HCT116 (cell line): ENCODE results near the gene C2orf72. TPM values are rescaled to one million over a fixed set of nuclear protein-coding genes. Genes with fewer than 3 reads are reported as not detected.
A peak's percentile ranks its signal among the peaks of the same experiment; 100 is the strongest.

Experiments
- ATAC-seq: fragments of 200-7000 bp; cut with Tn5 transposase; 2 replicates; pipeline ENCODE4 v1.9.1; 2020; ENCODE audit warnings: mild to moderate bottlenecking, moderate library complexity
- BruUV-seq: library from RNA; stranded (reverse); fragments of 400-500 nt; replicated peaks from 2 replicates; lab custom pipeline; 2021; lab: Mats Ljungman, UMichigan
- CTCF ChIA-PET: fragments of 300-600 bp; sonication (Branson Sonifier 250); formaldehyde crosslinking; loops from one replicate; lab custom pipeline; 2021; ENCODE audit warnings: antibody characterized with exemption; lab: Charles Lee
- POLR2A ChIA-PET: fragments of 300-600, 350-600 bp; sonication (Branson Sonifier 250); formaldehyde crosslinking; loops from one replicate; lab custom pipeline; 2021; ENCODE audit warnings: antibody characterized with exemption; lab: Charles Lee
- RAD21 ChIA-PET, 2 experiments: fragments of 300-600 bp; sonication (Branson Sonifier 250); formaldehyde crosslinking; loops; one replicate each; lab custom pipeline; 2023; ENCODE audit warnings: low total read pairs in 2 of 2; ENCODE audit not compliant: uncharacterized antibody in 2 of 2, unreplicated experiment in 2 of 2, low non-redundant PET in 1 of 2; lab: Charles Lee
- DNase-seq: peaks from one replicate; pipeline ENCODE4 v3.0.0-alpha.2; 2010; ENCODE audit warnings: low read depth, low spot score
- H2AFZ ChIP-seq: fragments of 200-600 bp; shearing (Covaris generic), sonication (generic); 2 replicates; pipeline ENCODE4 v1.6.1; 2017; ENCODE audit warnings: low read depth, mixed run types, mixed read lengths, antibody characterized with exemption, low read length; ENCODE audit not compliant: poor library complexity, severe bottlenecking
- H3K27ac ChIP-seq: 2 replicates; pipeline ENCODE4 v1.5.1; 2012; ENCODE audit warnings: low read depth, low read length
- H3K27me3 ChIP-seq: fragments of 200-600 bp; sonication (generic); 2 replicates; pipeline ENCODE4 v1.6.1; 2016; ENCODE audit warnings: mixed run types, low read length, mixed read lengths; ENCODE audit not compliant: insufficient read depth
- H3K36me3 ChIP-seq, 2 experiments: fragments of 200-500 bp in 1 of 2; fragments of 200-600 bp in 1 of 2; sonication (Bioruptor generic) in 1 of 2; sonication (generic) in 1 of 2; 2 replicates each; pipeline versions ENCODE4 v1.5.1 to v1.6.1; 2014 to 2016; ENCODE audit warnings: low read length in 2 of 2, inconsistent platforms in 1 of 2, mixed read lengths in 1 of 2, mixed run types in 1 of 2; ENCODE audit not compliant: insufficient read depth in 2 of 2, control insufficient read depth in 1 of 2
- H3K4me1 ChIP-seq, 2 experiments: fragments of 200-600 bp in 1 of 2; sonication (generic) in 1 of 2; 2 replicates each; pipeline versions ENCODE4 v1.5.1 to v1.6.1; 2012 to 2017; ENCODE audit warnings: low read length in 2 of 2, inconsistent platforms in 1 of 2, mild to moderate bottlenecking in 1 of 2, mixed read lengths in 1 of 2, mixed run types in 1 of 2, moderate library complexity in 1 of 2; ENCODE audit not compliant: insufficient read depth in 2 of 2, control insufficient read depth in 1 of 2
- H3K4me2 ChIP-seq: fragments of 200-600 bp; sonication (generic); 2 replicates; pipeline ENCODE4 v1.6.1; 2017; ENCODE audit warnings: mixed run types, low read length, mixed read lengths
- H3K4me3 ChIP-seq, 2 experiments: fragments of 200-600 bp in 1 of 2; sonication (generic) in 1 of 2; replicated peaks in 1 of 2; 2 replicates each; pipeline ENCODE4 v1.5.1; 2011 to 2016; ENCODE audit warnings: low read length in 2 of 2, control low read depth in 1 of 2, low read depth in 1 of 2, mild to moderate bottlenecking in 1 of 2, mixed read lengths in 1 of 2, mixed run types in 1 of 2
- H3K79me2 ChIP-seq: fragments of 200-600 bp; sonication (generic); 2 replicates; pipeline ENCODE4 v1.6.1; 2017; ENCODE audit warnings: mild to moderate bottlenecking, mixed run types, low read length, moderate library complexity, mixed read lengths; ENCODE audit not compliant: insufficient read depth
- H3K9ac ChIP-seq: fragments of 200-600 bp; sonication (generic); 2 replicates; pipeline ENCODE4 v1.6.1; 2016; ENCODE audit warnings: low read length, mixed read lengths
- H3K9me2 ChIP-seq: fragments of 200-600 bp; sonication (generic), shearing (Covaris generic); 2 replicates; pipeline ENCODE4 v1.6.1; 2017; ENCODE audit warnings: mixed run types, mild to moderate bottlenecking, moderate library complexity; ENCODE audit not compliant: insufficient read depth
- H3K9me3 ChIP-seq, 2 experiments: fragments of 200-500 bp in 1 of 2; fragments of 200-600 bp in 1 of 2; sonication (Bioruptor generic) in 1 of 2; sonication (generic) in 1 of 2; 2 replicates each; pipeline ENCODE4 v1.6.1; 2014 to 2017; ENCODE audit warnings: low read length in 2 of 2, mixed read lengths in 2 of 2, inconsistent platforms in 1 of 2, low read depth in 1 of 2, mild to moderate bottlenecking in 1 of 2, mixed run types in 1 of 2, moderate library complexity in 1 of 2; ENCODE audit not compliant: control insufficient read depth in 1 of 2, insufficient read depth in 1 of 2
- H4K20me1 ChIP-seq: fragments of 200-600 bp; sonication (generic), shearing (Covaris generic); 2 replicates; pipeline ENCODE4 v1.6.1; 2017; ENCODE audit warnings: mixed run types, mild to moderate bottlenecking, moderate library complexity; ENCODE audit not compliant: insufficient read depth
- ATF3 ChIP-seq: IDR thresholded peaks from 2 replicates; pipeline ENCODE4 v1.6.1; 2012
- CEBPB ChIP-seq: IDR thresholded peaks from 2 replicates; pipeline ENCODE4 v1.6.1; 2012; ENCODE audit warnings: low read depth
- CTCF ChIP-seq, 3 experiments: fragments of 200-600 bp in 1 of 3; sonication (generic) in 1 of 3; IDR thresholded peaks in 2 of 3; conservative IDR thresholded peaks in 1 of 3; 2 replicates each; pipeline ENCODE4 v1.5.1; 2012 to 2017; ENCODE audit warnings: low read depth in 2 of 3, low read length in 2 of 3, antibody characterized with exemption in 1 of 3, borderline replicate concordance in 1 of 3, control low read depth in 1 of 3, mild to moderate bottlenecking in 1 of 3, mixed read lengths in 1 of 3, mixed run types in 1 of 3, moderate library complexity in 1 of 3; ENCODE audit not compliant: insufficient read depth in 1 of 3
- EGR1 ChIP-seq: IDR thresholded peaks from 2 replicates; pipeline ENCODE4 v1.6.1; 2012; ENCODE audit warnings: low read depth
- EZH2 ChIP-seq: fragments of 200-600 bp; sonication (generic); IDR thresholded peaks from 2 replicates; pipeline ENCODE4 v1.6.1; 2017; ENCODE audit warnings: antibody characterized with exemption, mixed run types
- EZH2phosphoT487 ChIP-seq: fragments of 200-600 bp; IDR thresholded peaks from 2 replicates; pipeline ENCODE4 v1.6.1; 2018; ENCODE audit warnings: antibody characterized with exemption, borderline replicate concordance
- JUND ChIP-seq: IDR thresholded peaks from 2 replicates; pipeline ENCODE4 v1.6.1; 2012
- MAX ChIP-seq: IDR thresholded peaks from 2 replicates; pipeline ENCODE4 v1.6.1; 2012
- POLR2AphosphoS5 ChIP-seq: IDR thresholded peaks from 2 replicates; pipeline ENCODE4 v1.6.1; 2011; ENCODE audit warnings: mild to moderate bottlenecking, low read depth, low read length, moderate library complexity
- RAD21 ChIP-seq: IDR thresholded peaks from 2 replicates; pipeline ENCODE4 v1.6.1; 2012; ENCODE audit warnings: low read depth, mild to moderate bottlenecking
- REST ChIP-seq: IDR thresholded peaks from 2 replicates; pipeline ENCODE4 v1.6.1; 2012; ENCODE audit warnings: low read depth
- SP1 ChIP-seq: IDR thresholded peaks from 2 replicates; pipeline ENCODE4 v1.6.1; 2012; ENCODE audit warnings: low read depth
- SRF ChIP-seq: IDR thresholded peaks from 2 replicates; pipeline ENCODE4 v1.6.1; 2012; ENCODE audit warnings: low read depth
- YY1 ChIP-seq: IDR thresholded peaks from 2 replicates; pipeline ENCODE4 v1.6.1; 2011; ENCODE audit warnings: low read length, low read depth, moderate library complexity, mild to moderate bottlenecking; ENCODE audit not compliant: insufficient replicate concordance; ENCODE audit errors: extremely low read depth
- ZNF274 ChIP-seq: fragments of 200-500 bp; sonication (Bioruptor generic); IDR thresholded peaks from 2 replicates; pipeline ENCODE4 v1.6.1; 2014; ENCODE audit warnings: mild to moderate bottlenecking, low read depth, low read length, inconsistent platforms
- intact Hi-C: fragments of 100-400 bp; cut with micrococcal nuclease; formaldehyde crosslinking; loops from 2 replicates; pipeline ENCODE4 v1.10.0; 2022
- total RNA-seq: library from RNA; stranded (reverse); gene quantifications from one replicate; pipeline ENCODE4 v1.2.1, GENCODE V29; 2021; ENCODE audit not compliant: unreplicated experiment

C2orf72 gene
- total RNA-seq, 1 experiment from 2014 or later = 3.7 TPM

GRCh38 chr2:231038483-231039293 lies 1.4 kb downstream of the C2orf72 start:
- no peak for ATAC-seq
- H2AFZ ChIP-seq = no peak overlapping the region
- BruUV-seq = no TSS peak
- H3K9me2 ChIP-seq = no peaks in the 10 kb centered on the region
- peak overlapping the region; percentile 41 to 58 for H3K4me3 ChIP-seq
- H3K4me2 ChIP-seq = peak overlapping the region; percentile 83
- no peak overlapping the region for H3K27ac ChIP-seq
- H3K4me1 ChIP-seq = peaks cover 0 to 11% of the 10 kb centered on the region in 2 experiments; a peak in 1 of 4 replicates
- no peak for DNase-seq
- ChIA-PET CTCF (no interaction called here), POLR2A (no interaction called here), RAD21 (no interaction called here)
- TF ChIP-seq POLR2AphosphoS5 (no peak), EZH2phosphoT487 (no peak), ATF3 (no peak), JUND (no peak), SP1 (no peak), MAX (no peak)
- intact Hi-C loops = no loop called here
- H4K20me1 ChIP-seq = no peaks in the 10 kb centered on the region
- H3K27me3 ChIP-seq = no peaks in the 10 kb centered on the region
- no peak overlapping the region for H3K9ac ChIP-seq
- H3K9me3 ChIP-seq = no peaks in the 10 kb centered on the region
- H3K36me3 ChIP-seq = peaks cover 0 to 2% of the 10 kb centered on the region in 2 experiments; a peak in 1 of 4 replicates
- H3K79me2 ChIP-seq = no peaks in the 10 kb centered on the region

GRCh38 chr2:231039294-231039664 lies 2.0 kb downstream of the C2orf72 start:
- ChIA-PET RAD21 (no interaction called here), CTCF (no interaction called here), POLR2A (no interaction called here)
- ATAC-seq = no peak
- peaks cover 0 to 11% of the 10 kb centered on the region in 2 experiments; a peak in 1 of 4 replicates for H3K4me1 ChIP-seq
- H2AFZ ChIP-seq = no peak overlapping the region
- H3K27me3 ChIP-seq = no peaks in the 10 kb centered on the region
- H3K9ac ChIP-seq = no peak overlapping the region
- BruUV-seq = no TSS peak
- H3K4me2 ChIP-seq = no peak overlapping the region
- H3K9me2 ChIP-seq = no peaks in the 10 kb centered on the region
- no peak overlapping the region for H3K27ac ChIP-seq
- no peak for DNase-seq
- H3K9me3 ChIP-seq = no peaks in the 10 kb centered on the region
- H3K36me3 ChIP-seq = peaks cover 0 to 3% of the 10 kb centered on the region in 2 experiments; a peak in 1 of 4 replicates
- H4K20me1 ChIP-seq = no peaks in the 10 kb centered on the region
- intact Hi-C loops = no loop called here
- H3K79me2 ChIP-seq = no peaks in the 10 kb centered on the region
- H3K4me3 ChIP-seq = no peak overlapping the region
- TF ChIP-seq ZNF274 (no peak), EGR1 (no peak), RAD21 (no peak), SRF (no peak), YY1 (no peak), EZH2 (no peak), CTCF (IDR thresholded peaks at IDR 0.05 in 2 of 3, conservative IDR thresholded peaks at IDR 0.05 in 1 of 3; ENCODE audit: borderline replicate concordance in 1 of 3, insufficient read depth in 1 of 3, low read depth in 2 of 3, low read length in 2 of 3) (no peak), REST (no peak), CEBPB (no peak)
